K562 (cell line): ENCODE data around the gene HDAC5. TPM values are rescaled to one million over a fixed set of nuclear protein-coding genes. Genes with fewer than 3 reads are reported as not detected.
A peak's percentile ranks its signal among the peaks of the same experiment; 100 is the strongest.

Experiments used
- AFF1 ChIP-seq, 2 experiments: fragments of 450-650 bp; IDR thresholded peaks; 2 replicates each; pipeline ENCODE4 v1.6.1; 2018; ENCODE audit warnings: mild to moderate bottlenecking in 2 of 2, low read depth in 1 of 2; ENCODE audit not compliant: partially characterized antibody in 2 of 2
- FOXM1 ChIP-seq, 2 experiments: fragments of 450-650 bp in 1 of 2; sonication (generic) in 1 of 2; formaldehyde crosslinking in 1 of 2; IDR thresholded peaks; 2 replicates each; pipeline versions ENCODE4 v1.6.1 to v1.9.0; 2017 to 2022; ENCODE audit warnings: low read depth in 2 of 2, mild to moderate bottlenecking in 2 of 2, missing genetic modification reagents in 1 of 2, moderate library complexity in 1 of 2
- IRF1 ChIP-seq: sonication (generic); formaldehyde crosslinking; IDR thresholded peaks from 2 replicates; pipeline ENCODE4 v1.8.0; 2022; ENCODE audit warnings: missing genetic modification reagents, mild to moderate bottlenecking, borderline replicate concordance
- MBD1 ChIP-seq: fragments of 250-450 bp; sonication (Bioruptor Pico); IDR thresholded peaks from 2 replicates; pipeline ENCODE4 v1.8.0; 2022; ENCODE audit warnings: inconsistent platforms
- MITF ChIP-seq: IDR thresholded peaks from 2 replicates; pipeline ENCODE4 v1.6.1; 2014; ENCODE audit warnings: antibody characterized with exemption
- MLLT1 ChIP-seq, 2 experiments: fragments of 450-650 bp; IDR thresholded peaks; 2 replicates each; pipeline ENCODE4 v1.6.1; 2016
- NUFIP1 ChIP-seq: fragments of 450-650 bp; IDR thresholded peaks from 2 replicates; pipeline ENCODE4 v1.6.1; 2018; ENCODE audit not compliant: partially characterized antibody
- SMARCE1 ChIP-seq: fragments of 450-650 bp; IDR thresholded peaks from 2 replicates; pipeline ENCODE4 v1.7.1; 2016; ENCODE audit warnings: mild to moderate bottlenecking
- TEAD2 ChIP-seq: fragments of 450-650 bp; IDR thresholded peaks from 2 replicates; pipeline ENCODE4 v1.6.1; 2016; ENCODE audit warnings: missing genetic modification characterization, control low read depth, missing compliant biosample characterization
- ZBTB1 ChIP-seq: sonication (generic); formaldehyde crosslinking; IDR thresholded peaks from 2 replicates; pipeline ENCODE4 v1.8.1; 2023; ENCODE audit warnings: missing genetic modification reagents, low read depth, mild to moderate bottlenecking, borderline replicate concordance
- ZNF133 ChIP-seq: fragments of 250-450 bp; sonication (Bioruptor Pico); IDR thresholded peaks from 2 replicates; pipeline ENCODE4 v1.4.0; 2020; ENCODE audit warnings: mild to moderate bottlenecking
- ZNF444 ChIP-seq: fragments of 250-450 bp; sonication (Bioruptor Pico); IDR thresholded peaks from 2 replicates; pipeline ENCODE4 v1.4.0; 2020; ENCODE audit warnings: mild to moderate bottlenecking, moderate library complexity
- ZNF586 ChIP-seq: fragments of 450-650 bp; formaldehyde crosslinking; conservative IDR thresholded peaks from 2 replicates; pipeline ENCODE4 v1.4.0; 2020; ENCODE audit warnings: mild to moderate bottlenecking, moderate library complexity
- polyA plus RNA-seq, 8 experiments: library from polyadenylated mRNA; depleted of rRNA in 4 of 8; stranded (reverse) in 5 of 8; unstranded in 3 of 8; fragments of >200 nt; fragmentation: Nextera tagmentation in 2 of 8; fragmentation: Illumina TruSeq in 1 of 8; extraction: Ambion mirVana in 2 of 8; extraction: Trizol in 1 of 8; gene quantifications; 2 replicates each; pipeline versions ENCODE4 v1.2.1 to v1.2.3, GENCODE V29; 2011 to 2014; ENCODE audit warnings: inconsistent platforms in 1 of 8, missing spikeins in 1 of 8
- total RNA-seq, 7 experiments: library from RNA; depleted of rRNA in 6 of 7; stranded (reverse); fragments of >200 nt in 6 of 7; fragmentation: Illumina TruSeq in 2 of 7; extraction: Trizol in 2 of 7; gene quantifications; 2 replicates each; pipeline versions ENCODE4 v1.2.1 to v1.2.3, GENCODE V29; 2011 to 2021; ENCODE audit warnings: low replicate concordance in 1 of 7

HDAC5 gene
- total and polyA plus RNA-seq, 9 of the 15 experiments (the other 6 are each of a cell fraction or from before 2014, with no cell fraction given), result 0.45 to 26.2 (median 16.4) TPM

- TF ChIP-seq MBD1 (CRISPR knock-in tag), result no peak
- TF ChIP-seq AFF1 (IDR thresholded peaks at IDR 0.05; ENCODE audit: low read depth in 1 of 2, partially characterized antibody in 2 of 2), result no peak
- peak; percentile 83; the same call in 1 of the 2 replicates for TF ChIP-seq IRF1 (CRISPR knock-in tag)
- TF ChIP-seq ZNF133 (CRISPR knock-in tag), result no peak
- TF ChIP-seq ZBTB1, result no peak; the same call in 1 of the 2 replicates
- TF ChIP-seq FOXM1 (IDR thresholded peaks at IDR 0.05; ENCODE audit: low read depth), result no peak
- TF ChIP-seq FOXM1 (CRISPR knock-in tag; IDR thresholded peaks at IDR 0.05; ENCODE audit: low read depth), result no peak
- TF ChIP-seq MITF, result no peak
- TF ChIP-seq TEAD2 (tag), result no peak
- no peak for TF ChIP-seq ZNF586
- TF ChIP-seq MLLT1 (IDR thresholded peaks at IDR 0.05), result 0 out of 4 replicates have a peak, but pooled peaks of 1 of the 2 experiments have one; percentile 30
- TF ChIP-seq ZNF444 (CRISPR knock-in tag), result no peak
- peak; percentile 92 for TF ChIP-seq SMARCE1
- no peak for TF ChIP-seq NUFIP1
Observed at GRCh38 chr17:44137891-44138709, 14.7 kb upstream of the HDAC5 start (continued).
